ENCODE measurements around the gene EPHB3.

Gene EPHB3

DNA sequence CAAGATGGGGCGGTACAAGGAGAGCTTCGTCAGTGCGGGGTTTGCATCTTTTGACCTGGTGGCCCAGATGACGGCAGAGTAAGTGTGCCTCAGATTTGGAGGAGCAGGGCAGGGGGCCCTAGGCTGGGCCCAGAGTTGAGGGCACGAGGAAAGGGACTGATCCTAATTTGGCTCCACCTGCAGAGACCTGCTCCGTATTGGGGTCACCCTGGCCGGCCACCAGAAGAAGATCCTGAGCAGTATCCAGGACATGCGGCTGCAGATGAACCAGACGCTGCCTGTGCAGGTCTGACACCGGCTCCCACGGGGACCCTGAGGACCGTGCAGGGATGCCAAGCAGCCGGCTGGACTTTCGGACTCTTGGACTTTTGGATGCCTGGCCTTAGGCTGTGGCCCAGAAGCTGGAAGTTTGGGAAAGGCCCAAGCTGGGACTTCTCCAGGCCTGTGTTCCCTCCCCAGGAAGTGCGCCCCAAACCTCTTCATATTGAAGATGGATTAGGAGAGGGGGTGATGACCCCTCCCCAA is 19.8 kb downstream of the EPHB3 start:
- no peak for DNase-seq (ENCODE audit: low read depth)

DNA sequence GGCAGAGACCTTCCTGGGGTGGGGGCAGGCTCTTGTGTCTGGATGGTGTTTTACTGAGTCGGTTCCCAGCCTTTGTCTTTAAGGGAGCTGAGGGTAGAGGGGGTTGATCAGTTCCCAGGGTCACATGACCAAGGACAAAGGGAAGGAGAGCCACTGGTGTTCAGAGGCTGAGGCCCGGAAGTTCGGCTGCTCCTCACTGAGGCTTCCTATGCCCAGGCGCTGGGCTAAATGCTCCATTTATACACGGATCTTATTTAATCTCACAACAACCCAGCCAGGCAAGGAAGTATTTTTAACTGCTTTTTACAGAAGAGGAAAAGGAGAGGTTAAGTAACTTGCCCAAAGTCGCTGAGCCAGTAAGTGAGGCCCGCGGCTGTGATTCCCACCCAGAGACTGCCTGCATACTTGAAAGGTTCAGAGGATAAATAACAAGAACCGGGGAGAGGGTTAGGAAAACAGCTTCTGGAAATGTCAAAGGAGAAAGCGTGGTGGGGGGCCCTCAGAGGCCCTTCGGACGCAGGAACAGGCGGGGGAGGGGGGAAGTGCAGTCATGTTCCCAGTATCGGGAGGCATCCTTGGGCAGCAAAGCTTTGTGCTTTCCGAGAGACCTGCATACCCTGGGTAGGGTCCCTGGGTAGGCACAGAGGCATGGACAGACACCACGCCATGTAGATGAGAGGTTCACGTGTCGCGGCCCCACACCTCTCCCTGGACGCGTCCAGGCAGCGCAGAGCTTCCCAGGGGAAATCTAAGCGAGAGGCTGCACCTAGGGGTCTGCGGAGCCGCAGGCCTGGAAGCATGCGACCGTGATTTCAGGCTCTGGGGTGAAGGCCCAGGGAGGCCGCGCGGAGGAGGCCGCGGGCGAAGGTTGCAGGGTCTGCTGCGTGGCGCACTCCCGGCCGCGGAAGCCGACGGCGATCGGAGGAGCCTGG is 21.3 kb downstream of the EPHB3 start:
- peak; percentile 53 for DNase-seq (ENCODE audit: low read depth)

DNA sequence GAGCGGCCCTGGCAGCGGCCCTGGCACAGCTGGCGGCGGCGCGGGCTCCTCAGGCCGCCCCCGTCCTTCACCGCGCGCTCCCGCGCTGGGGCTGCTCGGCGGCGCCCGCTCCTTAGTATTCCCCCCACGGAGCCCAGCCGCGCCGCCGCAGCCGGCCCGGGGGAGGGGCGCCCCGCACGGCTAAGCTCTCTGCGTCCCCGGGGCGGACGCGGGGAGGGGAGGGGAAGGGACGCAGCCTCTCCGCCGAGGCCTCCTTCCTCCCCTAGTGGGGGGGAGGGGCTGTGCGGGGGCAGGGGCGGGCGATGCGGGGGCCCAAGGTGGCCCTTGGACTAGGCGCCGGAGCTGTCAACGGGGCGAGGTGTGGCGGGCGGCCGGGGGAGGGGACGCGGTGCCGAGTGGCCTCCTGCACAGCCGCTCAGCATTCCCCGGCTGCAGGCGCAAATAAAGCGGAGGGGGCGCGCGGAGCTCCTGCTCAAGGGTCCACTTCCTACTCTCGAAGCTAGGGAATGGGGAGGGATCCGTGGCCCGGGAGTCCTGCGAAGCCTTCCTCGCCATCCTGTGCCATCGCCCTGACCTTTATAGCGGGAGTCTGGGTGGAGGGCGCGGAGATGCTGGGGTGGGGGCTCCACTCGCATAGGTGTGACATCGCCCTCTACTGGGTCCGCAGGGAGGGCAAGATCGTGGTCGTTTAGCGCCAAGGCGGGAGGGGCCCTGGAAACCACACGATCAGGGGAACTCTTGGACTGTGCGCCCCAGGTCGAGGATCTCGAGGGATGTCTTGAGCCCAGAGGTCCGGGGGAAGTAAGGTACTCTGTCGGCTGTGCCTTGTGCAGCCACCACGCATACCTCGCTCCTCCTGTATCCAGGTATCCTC is 22.2 kb downstream of the EPHB3 start:
- DNase-seq (ENCODE audit: low read depth), result no peak

DNA sequence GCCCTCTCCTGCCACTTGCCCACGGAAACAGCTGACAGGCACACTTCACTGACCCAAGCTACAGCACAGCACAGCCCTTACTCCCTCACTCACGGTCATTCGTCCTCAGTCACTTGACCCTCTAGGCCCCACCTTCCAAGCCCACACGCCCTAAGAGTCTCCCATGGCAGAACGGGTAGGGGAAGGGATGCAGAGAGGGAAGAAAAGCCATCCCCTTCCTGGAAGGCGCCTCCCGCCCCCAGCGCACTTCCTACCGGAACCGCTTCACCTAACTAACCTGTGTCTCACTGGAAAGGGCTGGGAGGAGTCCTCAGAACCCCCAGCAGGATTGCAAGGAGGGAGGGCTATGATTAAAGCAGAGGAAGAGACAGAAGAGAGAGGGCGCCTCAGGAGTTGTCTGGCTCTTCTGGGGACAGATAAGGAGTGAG is 22.9 kb downstream of the EPHB3 start:
- no peak for DNase-seq (ENCODE audit: low read depth)

DNA sequence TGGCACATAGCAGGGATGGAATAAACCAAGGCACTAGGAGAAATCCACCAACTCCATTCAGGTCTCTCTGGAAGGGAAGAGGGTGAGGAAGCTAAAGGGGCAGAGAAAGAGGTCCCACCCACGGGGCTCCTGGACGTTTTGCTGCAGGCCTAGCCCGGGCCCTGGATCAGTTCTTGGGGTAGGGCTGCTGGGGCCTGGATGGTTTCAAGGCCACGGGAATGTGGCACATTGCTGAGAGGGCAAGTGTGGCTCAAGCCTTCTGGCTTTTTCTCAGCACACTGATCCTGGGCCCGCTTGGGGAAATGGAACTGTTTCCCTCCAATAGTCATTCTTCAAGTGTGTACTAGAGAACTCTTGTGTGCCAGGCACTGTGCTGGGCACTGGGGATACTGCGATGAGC is 24.0 kb downstream of the EPHB3 start:
- no peak for DNase-seq (ENCODE audit: low read depth)

DNA sequence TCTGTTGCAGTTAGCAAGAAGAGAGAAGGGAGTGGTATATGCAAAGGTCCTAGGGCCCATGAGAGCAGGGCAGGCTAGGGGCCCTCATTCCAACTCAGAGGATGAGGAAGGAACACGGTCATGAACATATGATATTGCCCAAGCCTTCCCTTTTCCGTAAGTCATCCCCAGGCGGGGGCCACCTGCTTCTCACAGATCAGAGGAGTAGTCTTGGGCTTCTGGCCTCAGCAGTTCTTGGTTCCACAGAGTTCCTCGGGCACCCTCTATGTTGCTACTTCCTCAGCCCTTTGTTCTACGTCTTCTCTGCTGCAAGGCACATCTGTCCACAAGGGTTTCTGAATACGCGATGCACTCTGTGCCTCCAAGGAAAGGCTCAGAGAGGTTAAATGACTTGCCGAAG is 25.3 kb downstream of the EPHB3 start:
- no peak for DNase-seq (ENCODE audit: low read depth)

DNA sequence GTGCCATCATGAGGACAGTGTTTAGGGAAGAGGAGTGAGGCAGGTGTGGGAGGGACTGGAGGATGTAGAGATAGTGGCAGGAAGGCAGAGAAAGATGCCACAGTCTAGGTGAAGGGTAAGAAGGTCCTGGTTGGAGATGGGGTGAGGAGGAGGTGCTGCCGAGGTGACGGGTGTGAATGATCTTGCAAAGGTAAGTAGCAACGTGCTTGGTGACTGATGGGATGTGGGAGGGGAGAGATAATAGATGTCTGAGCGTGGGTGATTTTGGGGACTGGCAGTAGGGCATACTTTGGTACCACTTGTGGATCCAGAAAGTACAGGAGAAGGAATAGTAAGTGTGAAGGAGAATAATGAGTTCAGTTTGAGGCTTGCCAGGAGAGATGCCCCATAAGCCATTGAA is 27.2 kb downstream of the EPHB3 start:
- no peak for DNase-seq (ENCODE audit: low read depth)

DNA sequence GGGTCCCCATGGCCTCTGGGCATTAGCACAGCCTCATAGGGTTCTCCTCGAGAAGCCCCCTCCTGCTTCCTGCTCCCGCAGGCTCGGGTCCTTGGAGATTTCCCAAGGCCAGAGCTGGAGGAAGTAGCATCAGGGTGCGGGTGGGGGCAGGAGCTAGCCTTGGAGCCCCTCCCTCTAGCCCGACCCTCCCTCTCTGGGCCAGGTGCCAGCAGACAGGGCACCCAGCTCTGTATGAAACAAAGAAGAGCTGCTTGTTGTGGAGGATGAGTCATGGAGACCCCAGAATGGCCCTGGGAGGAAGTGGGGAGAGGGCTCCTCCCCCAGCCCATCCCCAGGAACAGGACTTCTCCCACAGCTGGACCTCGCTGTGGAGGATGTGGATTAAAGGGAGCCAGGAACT is 29.2 kb downstream of the EPHB3 start:
- DNase-seq (ENCODE audit: low read depth), result no peak

DNA sequence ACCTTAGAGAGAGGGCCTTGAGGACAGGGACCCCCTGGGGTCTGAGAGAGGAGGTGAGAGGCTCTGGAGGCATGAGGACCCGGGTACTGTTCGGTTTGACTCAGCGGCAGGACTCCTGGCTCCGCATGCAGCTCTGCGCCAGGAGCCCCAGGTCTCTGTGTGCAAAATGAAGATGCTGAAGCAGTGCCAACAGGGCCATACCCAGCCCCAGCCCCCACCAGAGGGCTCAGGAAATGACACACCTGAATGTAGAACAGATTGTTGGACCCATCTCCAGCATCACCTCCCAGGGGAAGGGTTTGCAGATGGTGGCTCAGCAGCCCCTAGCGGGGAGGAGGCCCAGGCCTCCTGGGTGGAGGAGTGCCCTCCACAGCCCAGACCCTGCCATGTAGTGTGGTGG is 30.2 kb downstream of the EPHB3 start:
- no peak for DNase-seq (ENCODE audit: low read depth)

DNA sequence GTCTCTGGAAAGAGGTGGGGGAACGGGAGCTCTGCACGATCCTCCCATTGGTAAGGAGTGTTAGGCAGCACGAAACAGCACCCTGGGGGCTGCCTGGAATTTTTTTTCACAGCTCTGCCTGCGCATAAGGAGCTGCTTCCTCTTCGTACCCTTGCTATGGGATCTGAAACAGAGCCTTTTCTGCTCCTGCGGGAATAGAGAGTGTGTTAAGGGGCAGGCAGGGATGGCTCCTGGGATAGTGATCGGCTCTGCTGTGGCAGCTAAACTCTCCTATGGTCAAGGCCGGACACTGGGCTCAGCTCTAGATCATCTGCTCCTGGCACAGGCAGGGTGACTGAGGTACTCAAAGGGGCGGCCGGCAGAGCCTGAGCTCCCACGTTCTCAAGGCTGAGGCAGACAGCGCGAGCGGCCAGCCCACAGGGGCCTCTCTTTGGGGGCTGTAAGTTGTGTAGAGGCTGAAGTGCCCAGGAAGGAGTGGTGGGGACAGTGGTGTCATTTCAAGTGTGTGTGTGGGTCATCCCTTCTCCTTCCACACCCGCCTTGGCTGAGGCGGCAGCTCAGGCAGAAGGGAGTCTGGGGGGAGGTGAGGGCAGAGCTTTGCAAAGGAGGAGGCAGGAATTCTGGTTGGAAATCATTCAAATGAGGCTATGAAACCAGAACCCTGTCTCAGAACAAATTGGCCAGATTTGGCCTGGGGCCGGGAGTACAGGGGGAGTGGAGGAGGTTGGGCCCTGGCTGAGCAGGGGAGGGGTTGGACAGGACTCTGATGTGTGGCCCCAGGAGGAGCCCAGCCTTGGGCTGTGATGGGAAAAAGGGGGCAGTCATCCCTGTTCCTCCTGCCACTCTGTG is 31.0 kb downstream of the EPHB3 start:
- peak; percentile 56 for DNase-seq (ENCODE audit: low read depth)

DNA sequence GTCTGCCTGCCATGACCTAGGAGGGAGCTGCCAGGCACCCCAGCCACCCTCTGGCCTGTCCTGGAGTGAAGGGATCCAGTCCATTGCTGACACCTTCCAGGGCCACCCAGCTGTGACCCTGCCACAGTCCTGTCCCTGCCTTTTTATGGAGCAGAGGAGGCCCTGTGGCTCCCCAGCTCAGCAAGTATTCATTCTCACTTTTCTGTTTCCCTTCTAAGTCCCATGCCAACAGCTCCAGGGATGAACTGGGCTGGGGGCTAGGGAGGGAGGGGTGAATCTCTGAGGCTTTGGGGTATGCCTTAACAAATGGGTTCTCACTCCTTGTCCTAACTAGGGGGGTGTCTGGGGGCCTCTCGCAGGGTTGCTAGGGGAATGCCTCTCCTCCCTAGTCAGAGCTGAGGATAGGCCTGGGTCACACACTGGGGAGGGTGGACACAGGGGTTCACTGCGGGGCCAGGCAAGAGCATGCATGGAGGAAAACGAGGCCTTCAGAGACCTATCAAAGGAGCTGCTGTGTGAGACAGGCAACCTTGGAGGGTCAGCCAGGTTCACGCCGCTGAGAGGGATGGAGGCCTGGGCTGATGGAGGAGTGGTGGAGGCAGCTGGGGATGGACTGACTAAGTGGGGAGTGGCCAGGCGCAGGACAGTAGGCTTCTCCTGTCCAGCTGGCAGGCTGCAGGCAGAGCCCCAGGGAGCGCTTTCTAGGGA is 31.8 kb downstream of the EPHB3 start:
- no peak for DNase-seq (ENCODE audit: low read depth)

DNA sequence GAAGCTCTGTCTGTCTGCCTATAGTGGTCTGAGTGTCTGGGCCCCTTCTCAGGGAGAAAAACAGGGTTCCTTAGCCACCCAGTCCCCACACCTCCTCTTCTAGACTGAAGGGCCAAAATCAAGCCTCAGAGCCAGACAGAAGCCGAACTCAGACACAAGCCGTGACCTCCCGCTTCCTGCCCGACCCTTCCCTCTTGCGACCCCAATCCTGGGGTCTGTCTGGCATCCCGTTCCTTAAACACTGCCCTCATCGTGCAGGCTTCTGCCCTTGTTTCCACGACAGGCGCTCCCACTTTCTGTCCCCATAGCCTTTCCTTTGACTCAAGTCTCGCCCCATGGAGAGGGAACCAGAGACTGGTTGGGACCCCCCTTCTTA is 32.3 kb downstream of the EPHB3 start:
- DNase-seq (ENCODE audit: low read depth), result no peak

DNA sequence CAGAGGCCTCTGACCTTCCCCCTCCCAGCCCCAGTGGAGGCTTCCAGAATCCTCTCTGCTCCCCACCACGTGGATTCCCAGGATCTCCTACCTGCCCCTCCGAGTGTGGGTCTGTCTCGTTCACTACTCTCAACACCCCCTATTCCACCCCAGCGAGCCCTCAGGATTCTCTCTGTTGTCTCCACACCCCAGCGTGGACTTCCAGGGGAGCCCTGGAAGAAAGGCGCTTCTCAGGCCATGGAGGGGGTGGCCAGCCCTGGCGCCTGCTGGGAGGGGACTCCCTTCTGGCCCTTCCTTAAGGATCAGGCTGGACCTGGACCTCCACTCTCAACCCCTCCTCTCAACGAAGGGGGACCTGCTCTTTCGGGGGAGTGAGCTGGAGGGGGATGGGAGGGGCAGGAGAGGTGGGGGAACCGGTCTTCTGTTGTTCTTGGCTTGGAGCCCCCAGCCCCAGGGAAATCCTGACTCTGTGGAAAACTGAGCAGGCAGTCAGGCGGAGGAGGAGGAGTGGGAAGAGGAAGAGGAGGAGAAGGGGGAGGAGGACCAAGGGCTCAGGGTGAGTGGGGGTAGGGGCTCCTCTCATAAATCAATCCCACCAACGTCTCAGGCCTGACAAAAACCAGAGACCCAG is 32.9 kb downstream of the EPHB3 start:
- no peak for DNase-seq (ENCODE audit: low read depth)

DNA sequence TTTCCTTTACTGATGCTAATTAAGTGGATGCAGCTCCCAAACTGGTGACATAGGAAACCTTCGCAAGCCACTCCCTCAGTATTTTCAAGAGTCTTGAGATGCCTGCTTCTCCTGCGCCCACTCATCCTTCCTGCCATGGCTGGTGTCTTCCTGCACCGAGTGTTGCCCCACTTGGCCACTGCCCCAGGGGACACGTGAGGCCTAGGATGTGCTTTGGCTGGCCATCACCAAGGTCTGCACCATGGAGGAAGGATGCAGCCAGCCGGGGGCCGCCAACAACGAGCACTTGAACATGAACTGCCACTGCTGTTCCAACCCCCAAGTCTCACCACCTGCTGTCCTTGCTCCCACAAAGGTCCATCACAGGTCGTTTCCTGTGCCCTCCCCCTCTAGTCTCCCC is 34.1 kb downstream of the EPHB3 start:
- DNase-seq (ENCODE audit: low read depth), result no peak

DNA sequence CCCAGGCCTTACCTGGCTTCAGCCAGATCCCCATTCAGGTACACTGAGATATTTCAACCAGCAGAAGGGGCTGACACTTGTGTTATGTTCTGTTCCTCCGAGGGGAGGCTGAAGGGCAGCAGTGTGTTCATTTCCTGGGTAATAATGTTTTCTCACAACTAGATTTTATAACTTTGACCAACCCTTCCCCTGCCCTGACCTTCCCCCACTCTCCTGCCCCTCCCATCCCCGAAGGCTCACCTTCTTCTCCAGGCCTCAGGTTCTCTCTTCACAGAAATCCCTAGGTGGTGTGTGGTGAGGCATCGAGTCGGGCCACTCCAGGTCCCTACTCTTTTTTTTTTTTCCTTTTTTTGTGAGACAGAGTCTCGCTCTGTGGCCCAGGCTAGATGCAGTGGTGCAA is 34.6 kb downstream of the EPHB3 start:
- no peak for DNase-seq (ENCODE audit: low read depth)

DNA sequence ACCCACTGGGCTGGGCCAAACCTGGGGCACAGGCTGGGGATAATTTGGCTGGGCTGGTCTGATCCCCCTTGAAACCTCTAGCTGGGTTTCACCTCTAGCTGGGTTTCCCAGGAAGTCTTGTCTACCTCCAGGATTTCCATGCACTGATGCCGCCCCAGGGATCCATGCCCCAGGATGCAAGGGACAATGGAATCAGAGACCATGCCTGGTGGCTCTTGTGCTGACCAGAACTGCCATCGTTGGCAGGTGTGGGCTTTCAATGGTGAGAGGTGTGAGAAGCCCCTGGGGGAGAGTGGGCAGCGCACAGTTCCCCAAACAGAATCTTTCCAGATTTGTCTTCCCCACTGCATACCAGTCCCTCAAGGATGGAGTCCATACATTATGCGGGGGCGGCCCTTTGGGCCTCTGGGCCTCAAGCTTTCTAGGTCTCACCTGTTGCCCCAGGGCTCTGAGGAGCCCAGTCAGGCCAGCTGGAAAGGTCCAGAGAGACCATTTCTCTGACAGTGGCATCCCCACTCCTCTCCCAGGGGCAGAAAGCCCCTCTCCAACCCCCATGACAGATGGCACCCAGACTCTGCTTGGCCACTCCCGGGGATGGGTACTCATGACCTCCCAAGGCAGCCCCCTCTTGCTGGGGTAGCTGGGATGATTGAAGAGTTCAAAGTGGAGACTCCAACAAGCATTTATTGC is 35.4 kb downstream of the EPHB3 start:
- no peak for DNase-seq (ENCODE audit: low read depth)

DNA sequence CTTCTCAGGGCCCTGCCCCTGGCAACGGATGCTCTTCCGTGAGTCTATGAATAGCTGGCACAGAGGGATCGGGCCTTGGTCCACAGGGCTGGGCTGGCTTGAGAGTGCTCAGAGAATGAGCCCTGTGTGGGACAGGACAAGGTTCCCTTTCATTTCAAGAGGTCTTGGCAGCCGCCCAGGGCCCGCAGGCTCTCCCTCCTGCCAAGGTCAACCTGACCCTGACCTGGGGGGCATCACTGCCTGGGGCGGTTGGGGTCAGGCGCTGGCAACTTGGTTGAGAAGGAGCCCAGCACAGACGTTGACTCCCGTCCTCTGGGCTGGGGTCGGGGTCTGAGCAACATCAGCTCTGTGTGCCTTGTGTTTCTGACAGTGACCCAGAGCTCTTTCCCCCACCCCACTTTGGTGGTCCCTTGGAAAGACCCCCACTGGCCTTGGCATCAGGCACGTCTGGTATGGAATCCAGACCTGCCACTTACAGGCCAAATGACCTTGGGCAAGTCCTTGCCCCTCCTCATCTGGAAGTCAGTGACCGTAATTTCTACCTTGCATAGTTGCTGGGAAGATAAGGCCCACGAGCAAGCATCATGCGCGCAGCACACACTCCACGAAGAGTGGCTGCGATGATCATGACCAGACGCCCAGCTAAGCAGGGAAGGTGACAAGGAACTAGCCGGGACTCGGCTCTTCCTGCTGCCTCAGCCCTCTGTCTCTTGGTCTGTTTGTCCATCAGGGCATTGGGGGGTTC is 36.4 kb downstream of the EPHB3 start:
- no peak for DNase-seq (ENCODE audit: low read depth)

DNA sequence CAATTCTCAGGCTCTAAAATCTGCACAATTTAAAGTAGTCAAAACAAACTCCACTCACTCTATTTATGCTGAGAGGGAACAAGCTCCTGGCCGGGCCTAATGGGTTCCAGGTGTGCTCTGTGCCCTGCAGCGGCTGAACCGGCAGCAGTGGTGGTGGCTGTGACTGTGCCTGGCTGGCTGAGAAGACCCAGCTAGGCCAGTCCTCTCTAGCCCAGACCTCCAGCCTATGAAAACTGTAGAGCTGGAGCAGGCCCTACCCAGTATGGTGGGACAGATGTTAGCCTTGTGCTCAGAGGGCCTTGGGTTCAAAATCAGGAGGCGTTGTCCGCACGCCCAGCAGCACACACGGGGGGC is 37.0 kb downstream of the EPHB3 start:
- DNase-seq (ENCODE audit: low read depth), result no peak

DNA sequence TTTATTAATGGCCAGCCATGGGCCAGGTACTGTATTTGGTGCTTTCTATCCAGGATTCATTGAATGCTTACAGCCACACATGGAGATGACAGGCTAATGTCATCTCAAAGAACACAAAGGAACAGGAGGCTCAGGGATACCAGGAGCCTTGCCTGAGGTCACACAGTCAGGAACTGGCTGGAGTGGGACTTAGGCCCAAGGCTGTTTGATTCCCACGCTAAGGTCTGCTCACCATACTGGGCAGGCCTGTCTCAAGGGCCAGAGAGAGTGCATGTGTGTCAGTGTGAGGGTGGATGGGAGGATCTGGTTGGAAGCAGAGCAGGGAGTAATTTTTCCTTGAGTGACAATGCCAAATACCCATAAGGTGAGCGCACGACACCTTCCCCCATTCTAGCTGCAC is 37.6 kb downstream of the EPHB3 start:
- DNase-seq (ENCODE audit: low read depth), result no peak

All from EH (cell line).